Thyroid gland (tissue), 4 donors: ENCODE measurements around the gene LMX1B. TPM values are rescaled to one million over a fixed set of nuclear protein-coding genes. Genes with fewer than 3 reads are reported as not detected.

Source experiments
- DNase-seq, 2 donors: peaks; one replicate each; pipeline ENCODE4 v3.0.0-alpha.2; 2019
- H3K27ac ChIP-seq, 3 donors: fragments of 200-600 bp; sonication (generic); 1 replicate in 2 of 3; 2 replicates in 1 of 3; pipeline ENCODE4 v1.5.1; 2016 to 2019; ENCODE audit warnings: mild to moderate bottlenecking in 1 of 3, moderate library complexity in 1 of 3
- H3K27me3 ChIP-seq: fragments of 200-600 bp; sonication (generic); one replicate; pipeline ENCODE4 v1.5.1; 2019
- H3K36me3 ChIP-seq, 2 donors: fragments of 200-600 bp; sonication (generic); one replicate each; pipeline ENCODE4 v1.5.1; 2016 to 2019
- H3K4me1 ChIP-seq, 2 donors: fragments of 200-600 bp; sonication (generic); one replicate each; pipeline ENCODE4 v1.5.1; 2017 to 2019
- H3K4me3 ChIP-seq, 3 donors: fragments of 200-600 bp; sonication (generic); replicated peaks in 1 of 3; 1 replicate in 2 of 3; 2 replicates in 1 of 3; pipeline ENCODE4 v1.5.1; 2016; ENCODE audit warnings: mild to moderate bottlenecking in 1 of 3
- H3K9me3 ChIP-seq: fragments of 200-600 bp; sonication (generic); one replicate; pipeline ENCODE4 v1.5.1; 2017
- POLR2A ChIP-seq, 2 donors: fragments of 450-650 bp; IDR thresholded peaks; one replicate each; pipeline ENCODE4 v1.6.1; 2017; ENCODE audit warnings: antibody characterized with exemption in 2 of 2, mild to moderate bottlenecking in 2 of 2, moderate library complexity in 1 of 2
- WGBS, 2 donors: methylation state at CpG; one replicate each; pipeline ENCODE4 v1.1.5; 2017; 5-methylcytosine and 5-hydroxymethylcytosine counted together
- intact Hi-C: fragments of 100-400 bp; cut with DNase I; formaldehyde crosslinking; loops from one replicate; pipeline ENCODE4 v1.15.1; 2023
- total RNA-seq, 4 donors: library from RNA; depleted of rRNA; stranded (reverse); fragments of >200 nt; gene quantifications; one replicate each; pipeline ENCODE4 v1.2.3, GENCODE V29; 2016
- TF ChIP-seq, protein P1 (sequence below), 6 experiments: fragments of 200-600 bp in 3 of 6; fragments of 450-650 bp in 3 of 6; sonication (generic) in 3 of 6; IDR thresholded peaks; one replicate each; pipeline ENCODE4 v1.5.1; 2016 to 2019; ENCODE audit warnings: antibody characterized with exemption in 6 of 6, mild to moderate bottlenecking in 2 of 6, inconsistent platforms in 1 of 6, moderate library complexity in 1 of 6

Gene LMX1B
- total RNA-seq, 4 donors from 2014 or later: 0.68 to 5.5 (median 1.7) TPM

DNA sequence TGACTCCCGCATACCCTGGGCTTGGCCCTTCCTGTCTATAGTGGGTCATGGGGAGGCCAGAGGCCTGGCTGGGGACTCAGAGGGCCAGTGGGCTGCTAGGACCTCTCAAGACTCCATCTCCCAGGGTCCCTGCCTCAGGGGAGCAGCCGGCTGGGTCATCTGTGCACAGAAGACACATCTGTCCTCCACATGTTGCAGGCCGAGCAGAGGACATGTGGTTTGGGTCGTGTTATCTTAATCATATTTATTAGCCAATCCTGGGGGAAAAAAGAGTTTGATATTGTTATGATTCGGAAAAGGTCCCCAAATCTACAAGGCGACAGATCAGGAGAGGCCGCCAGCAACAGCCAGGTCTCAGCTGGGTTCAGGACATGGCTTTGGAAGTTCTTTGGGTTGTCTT, 14.4 kb downstream of the LMX1B start:
- Histone ChIP-seq H3K4me3 (no peak overlapping the region), H3K27ac (no peak overlapping the region), H3K27me3 (peaks cover 25% of the 10 kb centered on the region), H3K9me3 (no peaks in the 10 kb centered on the region), H3K36me3 (no peaks in the 10 kb centered on the region), H3K4me1 (peaks cover 14 to 32% of the 10 kb centered on the region in 2 donors)
- 95 to 97% methylated on average over 7 of the region's 7 CpGs for WGBS, 2 donors
- DNase-seq: no peak
- no peak for TF ChIP-seq POLR2A (IDR thresholded peaks at IDR 0.05)
- TF ChIP-seq, protein P1, sequence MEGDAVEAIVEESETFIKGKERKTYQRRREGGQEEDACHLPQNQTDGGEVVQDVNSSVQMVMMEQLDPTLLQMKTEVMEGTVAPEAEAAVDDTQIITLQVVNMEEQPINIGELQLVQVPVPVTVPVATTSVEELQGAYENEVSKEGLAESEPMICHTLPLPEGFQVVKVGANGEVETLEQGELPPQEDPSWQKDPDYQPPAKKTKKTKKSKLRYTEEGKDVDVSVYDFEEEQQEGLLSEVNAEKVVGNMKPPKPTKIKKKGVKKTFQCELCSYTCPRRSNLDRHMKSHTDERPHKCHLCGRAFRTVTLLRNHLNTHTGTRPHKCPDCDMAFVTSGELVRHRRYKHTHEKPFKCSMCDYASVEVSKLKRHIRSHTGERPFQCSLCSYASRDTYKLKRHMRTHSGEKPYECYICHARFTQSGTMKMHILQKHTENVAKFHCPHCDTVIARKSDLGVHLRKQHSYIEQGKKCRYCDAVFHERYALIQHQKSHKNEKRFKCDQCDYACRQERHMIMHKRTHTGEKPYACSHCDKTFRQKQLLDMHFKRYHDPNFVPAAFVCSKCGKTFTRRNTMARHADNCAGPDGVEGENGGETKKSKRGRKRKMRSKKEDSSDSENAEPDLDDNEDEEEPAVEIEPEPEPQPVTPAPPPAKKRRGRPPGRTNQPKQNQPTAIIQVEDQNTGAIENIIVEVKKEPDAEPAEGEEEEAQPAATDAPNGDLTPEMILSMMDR (IDR thresholded peaks at IDR 0.05): no peak
- intact Hi-C loops: no loop called here

DNA sequence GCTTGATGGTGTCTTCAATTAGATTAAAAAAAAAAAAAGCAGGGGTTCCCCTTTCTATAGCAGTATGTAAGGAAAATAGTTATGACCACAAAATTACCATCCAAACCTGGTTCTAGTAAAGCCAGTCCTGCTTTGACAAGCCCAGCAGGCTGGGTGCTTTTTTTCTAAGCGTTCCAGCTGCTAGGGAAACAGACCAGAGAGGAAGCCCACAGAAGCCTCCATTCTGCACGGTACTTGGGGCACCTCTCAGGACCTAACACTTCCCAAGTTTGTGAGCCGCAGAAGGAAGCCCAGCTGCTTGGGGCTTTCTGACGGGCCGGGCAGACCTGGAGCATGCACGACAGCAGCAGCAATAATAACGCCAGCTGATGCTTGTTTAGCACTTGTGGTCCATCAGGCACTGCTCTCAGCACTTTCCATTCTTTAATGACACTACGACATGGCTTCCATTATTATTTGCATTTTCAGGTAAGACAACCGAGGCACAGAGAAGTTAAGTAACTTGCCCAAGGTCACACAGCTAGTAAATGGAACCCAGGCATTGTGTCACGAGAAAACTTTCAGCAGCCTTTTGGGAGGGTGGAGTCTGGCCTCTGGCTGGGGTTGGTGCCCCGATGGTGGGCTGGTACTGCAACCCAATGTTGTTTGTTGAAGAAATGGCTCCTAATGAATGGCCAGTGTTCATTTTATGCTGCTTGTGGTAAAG, 15.4 kb downstream of the LMX1B start:
- no peak for TF ChIP-seq POLR2A (IDR thresholded peaks at IDR 0.05)
- TF ChIP-seq, protein P1 (IDR thresholded peaks at IDR 0.05): no peak
- Histone ChIP-seq H3K4me3 (no peak overlapping the region), H3K9me3 (no peaks in the 10 kb centered on the region), H3K4me1 (peaks cover 14 to 28% of the 10 kb centered on the region in 2 donors), H3K36me3 (no peaks in the 10 kb centered on the region), H3K27ac (no peak overlapping the region), H3K27me3 (peaks cover 20% of the 10 kb centered on the region)
- no peak for DNase-seq
- intact Hi-C loops: no loop called here
- 39% methylated on average over 10 to 11 of the region's 11 CpGs for WGBS, 2 donors

DNA sequence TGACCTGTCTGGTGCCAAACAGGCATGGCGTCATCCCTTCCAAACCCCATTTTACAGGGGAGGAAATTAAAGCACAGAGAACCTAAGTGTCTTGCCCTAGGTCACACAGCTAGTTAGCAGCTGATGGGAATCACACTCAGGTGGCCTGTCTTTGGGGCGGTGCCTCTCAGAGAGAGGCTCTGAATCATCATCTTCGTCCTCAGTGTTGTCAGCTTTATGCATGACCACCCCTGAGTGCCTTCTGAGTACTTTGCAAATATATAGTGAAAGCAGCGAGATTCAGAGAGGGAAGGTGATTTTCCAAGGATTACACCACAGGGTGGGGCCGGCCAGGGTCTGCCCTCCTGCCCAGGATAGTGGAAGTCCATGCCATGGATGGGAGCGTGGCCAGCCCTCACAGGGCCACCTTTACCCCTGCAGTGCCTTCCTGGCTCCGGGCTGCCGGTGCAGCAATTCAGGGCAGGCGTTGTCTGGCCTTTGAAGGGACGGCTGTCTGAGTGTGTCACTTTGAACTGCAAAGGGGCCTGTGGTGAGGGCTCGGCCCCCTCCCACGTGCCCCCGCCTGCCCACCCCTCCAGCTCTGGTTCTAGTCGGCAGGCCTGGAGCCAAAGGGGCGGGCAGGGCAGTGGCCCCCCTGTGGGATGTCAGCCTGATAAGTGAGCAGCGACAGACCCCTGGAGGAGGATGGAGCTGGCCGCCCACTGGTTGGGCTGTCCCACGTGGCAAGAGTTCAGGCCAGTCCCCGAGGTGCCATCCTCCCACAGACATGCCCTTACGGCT, 16.9 kb downstream of the LMX1B start:
- Histone ChIP-seq H3K36me3 (no peaks in the 10 kb centered on the region), H3K9me3 (no peaks in the 10 kb centered on the region), H3K27ac (no peak overlapping the region), H3K4me3 (no peak overlapping the region), H3K4me1 (peaks cover 8 to 19% of the 10 kb centered on the region in 2 donors), H3K27me3 (peaks cover 5% of the 10 kb centered on the region)
- DNase-seq: no peak
- WGBS, 2 donors: 29% methylated on average over 13 to 20 of the region's 20 CpGs
- TF ChIP-seq, protein P1 (IDR thresholded peaks at IDR 0.05): no peak
- no peak for TF ChIP-seq POLR2A (IDR thresholded peaks at IDR 0.05)
- intact Hi-C loops: no loop called here

DNA sequence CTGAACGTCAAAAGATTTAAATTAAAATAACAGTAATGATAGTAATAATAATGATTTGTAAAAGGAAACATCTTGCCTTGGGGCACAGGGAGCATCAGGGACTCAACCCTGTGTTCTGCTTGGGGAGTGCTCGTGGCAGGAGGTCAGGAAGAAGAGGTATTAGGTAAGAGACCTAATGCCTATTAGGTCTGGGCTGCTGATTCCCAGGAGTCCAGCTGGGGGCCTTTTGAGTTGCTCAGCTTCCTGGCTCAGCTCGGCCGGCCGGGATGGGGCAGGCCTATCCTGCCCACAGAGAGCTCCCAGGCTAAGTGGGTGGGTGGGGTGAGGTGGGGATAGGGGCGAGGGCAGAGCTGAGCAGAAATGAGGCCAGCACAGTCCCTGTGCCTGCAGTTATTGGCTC, 17.5 kb downstream of the LMX1B start:
- no peak for DNase-seq

More for the DNA sequence above, 17.5 kb downstream of the LMX1B start:
- H3K27me3 ChIP-seq: no peaks in the 10 kb centered on the region
- H3K27ac ChIP-seq: no peak overlapping the region
- H3K4me3 ChIP-seq: no peak overlapping the region
- H3K9me3 ChIP-seq: no peaks in the 10 kb centered on the region
- WGBS, 2 donors: 66 to 79% methylated on average over 6 of the region's 6 CpGs
- intact Hi-C loops: no loop called here
- no peak for TF ChIP-seq POLR2A (IDR thresholded peaks at IDR 0.05)
- TF ChIP-seq, protein P1 (IDR thresholded peaks at IDR 0.05): no peak
- H3K36me3 ChIP-seq: no peaks in the 10 kb centered on the region
- H3K4me1 ChIP-seq: peaks cover 3 to 13% of the 10 kb centered on the region in 2 donors
